HepG2 (cell line): Measurements from ENCODE around the gene PRXL2A.

Experiments
- CTCF ChIP-seq: sonication (generic); formaldehyde crosslinking; IDR thresholded peaks from 2 replicates; pipeline ENCODE4 v1.5.0; 2020; ENCODE audit warnings: mild to moderate bottlenecking, missing genetic modification reagents, moderate library complexity
- NCOR1 ChIP-seq: fragments of 200-600 bp; sonication (generic); IDR thresholded peaks from 2 replicates; pipeline ENCODE4 v1.7.0; 2017; ENCODE audit warnings: antibody characterized with exemption, low read length, borderline replicate concordance
- RBAK ChIP-seq: sonication (generic); formaldehyde crosslinking; IDR thresholded peaks from 2 replicates; pipeline ENCODE4 v1.5.1; 2020; ENCODE audit warnings: mild to moderate bottlenecking, missing genetic modification reagents
- TFAP4 ChIP-seq: sonication (generic); IDR thresholded peaks from 2 replicates; pipeline ENCODE4 v1.6.1; 2016; ENCODE audit warnings: low read depth, borderline replicate concordance
- ZNF335 ChIP-seq: sonication (generic); formaldehyde crosslinking; IDR thresholded peaks from 2 replicates; pipeline ENCODE4 v1.4.0; 2020; ENCODE audit warnings: missing genetic modification reagents

- no peak for TF ChIP-seq CTCF (CRISPR knock-in tag)
- no peak for TF ChIP-seq NCOR1
- TF ChIP-seq RBAK (CRISPR knock-in tag) = no peak
- TF ChIP-seq TFAP4 = no peak
- no peak for TF ChIP-seq ZNF335 (CRISPR knock-in tag)
Observed at GRCh38 chr10:80406204-80406603, 2.1 kb upstream of the PRXL2A start.
